Activated naive CD4-positive, alpha-beta T cell treated with anti-CD3 and anti-CD28 coated beads for 36 hours (primary cell): ENCODE results near the gene SH2B3. TPM values are rescaled to one million over a fixed set of nuclear protein-coding genes. Genes with fewer than 3 reads are reported as not detected.
A peak's percentile ranks its signal among the peaks of the same experiment; 100 is the strongest.

Source experiments
- CTCF ChIA-PET: fragments of 350-600 bp; sonication (Branson Sonifier 250); formaldehyde crosslinking; loops from one replicate; lab custom pipeline; 2021; ENCODE audit warnings: antibody characterized with exemption; lab: Charles Lee
- DNase-seq: peaks from one replicate; pipeline ENCODE4 v3.0.0-alpha.2; 2020
- H3K27ac Mint-ChIP-seq: one replicate; pipeline ENCODE4 v1.8.0; 2021; ENCODE audit warnings: mild to moderate bottlenecking, mixed read lengths
- H3K27me3 Mint-ChIP-seq: one replicate; pipeline ENCODE4 v1.8.0; 2021; ENCODE audit warnings: low read depth, mixed read lengths
- H3K36me3 Mint-ChIP-seq: one replicate; pipeline ENCODE4 v1.8.0; 2021; ENCODE audit warnings: low read depth, mixed read lengths
- H3K4me1 Mint-ChIP-seq: one replicate; pipeline ENCODE4 v1.8.0; 2021; ENCODE audit warnings: low read depth, mixed read lengths
- H3K4me3 Mint-ChIP-seq: one replicate; pipeline ENCODE4 v1.8.0; 2021; ENCODE audit warnings: mild to moderate bottlenecking, moderate library complexity, mixed read lengths
- H3K9me3 Mint-ChIP-seq: one replicate; pipeline ENCODE4 v1.8.0; 2021; ENCODE audit warnings: mixed read lengths
- intact Hi-C: fragments of 100-400 bp; cut with micrococcal nuclease; formaldehyde crosslinking; loops from one replicate; pipeline ENCODE4 v1.15.1; 2023
- total RNA-seq, 2 experiments: library from RNA; stranded (reverse); gene quantifications; one replicate each; pipeline ENCODE4 v1.2.3, GENCODE V29; 2021

SH2B3 gene
- total RNA-seq, result 10 to 100 TPM; 21.1 to 21.3 TPM

GRCh38 chr12:111405859-111406473 is at the start of gene SH2B3:
TSS of gene SH2B3 (plus strand) at chr12:111405923. CDS start at chr12:111418146, 12,223 bp downstream.
- Mint-ChIP-seq H3K9me3 (no peaks in the 10 kb centered on the region), H3K4me1 (peaks cover 59% of the 10 kb centered on the region), H3K27me3 (no peaks in the 10 kb centered on the region), H3K4me3 (peak within 1 kb of the TSS; percentile 78), H3K27ac (peak within 1 kb of the TSS; percentile 96), H3K36me3 (peaks cover 4% of the 10 kb centered on the region)
- DNase-seq, result peak; percentile 86
- intact Hi-C loops, result loop anchor here (1.0 to 10.0 kb wide), 7 partner anchors 141 to 999 kb away; partner anchors contain the start of genes ACAD10, ATXN2, ERP29 and PPP1CC
- CTCF ChIA-PET, result interaction anchor here (0.8 to 25.8 kb wide), 2 partner anchors 23 to 45 kb away, joined by 3 to 763 read pairs; no protein-coding TSS in a partner anchor

GRCh38 chr12:111359231-111359913 is 46.4 kb upstream of the SH2B3 start:
- Mint-ChIP-seq H3K4me1 (peaks cover 12% of the 10 kb centered on the region), H3K27me3 (peaks cover 7% of the 10 kb centered on the region), H3K36me3 (no peaks in the 10 kb centered on the region), H3K9me3 (peaks cover 3% of the 10 kb centered on the region), H3K4me3 (no peak overlapping the region), H3K27ac (no peak overlapping the region)
- DNase-seq, result peak; percentile 55
- intact Hi-C loops, result no loop called here
- CTCF ChIA-PET, result interaction anchor here (0.6 to 1.7 kb wide), 2 partner anchors 37 to 97 kb away, joined by 3 to 7 read pairs; no protein-coding TSS in a partner anchor

GRCh38 chr12:111359914-111360276 is 45.8 kb upstream of the SH2B3 start:
- DNase-seq, result no peak
- Mint-ChIP-seq H3K9me3 (no peaks in the 10 kb centered on the region), H3K4me1 (peaks cover 12% of the 10 kb centered on the region), H3K27me3 (peaks cover 7% of the 10 kb centered on the region), H3K36me3 (no peaks in the 10 kb centered on the region), H3K4me3 (no peak overlapping the region), H3K27ac (no peak overlapping the region)
- CTCF ChIA-PET, result interaction anchor here (0.7 to 1.7 kb wide), 2 partner anchors 37 to 92 kb away, joined by 3 to 7 read pairs; no protein-coding TSS in a partner anchor
- intact Hi-C loops, result no loop called here

GRCh38 chr12:111360325-111360930 is 45.3 kb upstream of the SH2B3 start:
- intact Hi-C loops, result no loop called here
- peaks cover 7% of the 10 kb centered on the region for H3K27me3 Mint-ChIP-seq
- no peak overlapping the region for H3K4me3 Mint-ChIP-seq
- no peak for DNase-seq
- CTCF ChIA-PET, result interaction anchor here (0.7 to 1.7 kb wide), 2 partner anchors 36 to 92 kb away, joined by 3 to 7 read pairs; no protein-coding TSS in a partner anchor
- peaks cover 12% of the 10 kb centered on the region for H3K4me1 Mint-ChIP-seq
- H3K27ac Mint-ChIP-seq, result no peak overlapping the region
- no peaks in the 10 kb centered on the region for H3K36me3 Mint-ChIP-seq
- H3K9me3 Mint-ChIP-seq, result no peaks in the 10 kb centered on the region

GRCh38 chr12:111361073-111361716 is 44.5 kb upstream of the SH2B3 start:
- Mint-ChIP-seq H3K9me3 (no peaks in the 10 kb centered on the region), H3K4me3 (no peak overlapping the region), H3K27me3 (peaks cover 7% of the 10 kb centered on the region), H3K27ac (no peak overlapping the region), H3K36me3 (no peaks in the 10 kb centered on the region), H3K4me1 (peaks cover 12% of the 10 kb centered on the region)
- intact Hi-C loops, result no loop called here
- CTCF ChIA-PET, result no interaction called here
- no peak for DNase-seq

GRCh38 chr12:111361717-111362576 is 43.8 kb upstream of the SH2B3 start:
- DNase-seq, result no peak
- intact Hi-C loops, result no loop called here

GRCh38 chr12:111362687-111363475 is 42.8 kb upstream of the SH2B3 start:
- CTCF ChIA-PET, result no interaction called here
- peaks cover 16% of the 10 kb centered on the region for H3K4me1 Mint-ChIP-seq
- no peak for DNase-seq
- H3K27ac Mint-ChIP-seq, result no peak overlapping the region
- intact Hi-C loops, result no loop called here
- H3K36me3 Mint-ChIP-seq, result no peaks in the 10 kb centered on the region
- no peaks in the 10 kb centered on the region for H3K9me3 Mint-ChIP-seq
- H3K27me3 Mint-ChIP-seq, result peaks cover 7% of the 10 kb centered on the region
- no peak overlapping the region for H3K4me3 Mint-ChIP-seq

More at GRCh38 chr12:111361717-111362576, 43.8 kb upstream of the SH2B3 start:
- no peak overlapping the region for H3K27ac Mint-ChIP-seq
- no peaks in the 10 kb centered on the region for H3K36me3 Mint-ChIP-seq
- no peaks in the 10 kb centered on the region for H3K9me3 Mint-ChIP-seq
- CTCF ChIA-PET, result no interaction called here
- H3K27me3 Mint-ChIP-seq, result peaks cover 7% of the 10 kb centered on the region
- H3K4me3 Mint-ChIP-seq, result no peak overlapping the region
- H3K4me1 Mint-ChIP-seq, result peaks cover 12% of the 10 kb centered on the region

GRCh38 chr12:111363578-111363977 is 42.1 kb upstream of the SH2B3 start:
- peaks cover 7% of the 10 kb centered on the region for H3K27me3 Mint-ChIP-seq
- CTCF ChIA-PET, result interaction anchor here (0.6 kb wide), 1 partner anchor 538 kb away, joined by 3 read pairs; no protein-coding TSS in a partner anchor
- H3K9me3 Mint-ChIP-seq, result no peaks in the 10 kb centered on the region
- intact Hi-C loops, result no loop called here
- H3K27ac Mint-ChIP-seq, result no peak overlapping the region
- peaks cover 20% of the 10 kb centered on the region for H3K4me1 Mint-ChIP-seq
- no peak for DNase-seq
- no peak overlapping the region for H3K4me3 Mint-ChIP-seq
- no peaks in the 10 kb centered on the region for H3K36me3 Mint-ChIP-seq

- no peak for DNase-seq
- peak overlapping the region; percentile 30 for H3K27ac Mint-ChIP-seq
- intact Hi-C loops, result no loop called here
These were observed 39.6 kb upstream of the SH2B3 start for GRCh38 chr12:111366075-111366474.

GRCh38 chr12:111366583-111366982 is 39.1 kb upstream of the SH2B3 start:
- H3K27me3 Mint-ChIP-seq, result no peaks in the 10 kb centered on the region
- DNase-seq, result no peak
- no peak overlapping the region for H3K4me3 Mint-ChIP-seq
- H3K9me3 Mint-ChIP-seq, result no peaks in the 10 kb centered on the region
- H3K4me1 Mint-ChIP-seq, result peaks cover 14% of the 10 kb centered on the region
- CTCF ChIA-PET, result interaction anchor here (1.1 to 1.9 kb wide), 2 partner anchors 30 to 85 kb away, joined by 3 to 7 read pairs; no protein-coding TSS in a partner anchor
- H3K27ac Mint-ChIP-seq, result no peak overlapping the region
- H3K36me3 Mint-ChIP-seq, result no peaks in the 10 kb centered on the region
- intact Hi-C loops, result no loop called here

More at GRCh38 chr12:111366075-111366474, 39.6 kb upstream of the SH2B3 start:
- H3K27me3 Mint-ChIP-seq, result no peaks in the 10 kb centered on the region
- H3K9me3 Mint-ChIP-seq, result no peaks in the 10 kb centered on the region
- H3K36me3 Mint-ChIP-seq, result no peaks in the 10 kb centered on the region
- H3K4me1 Mint-ChIP-seq, result peaks cover 14% of the 10 kb centered on the region
- CTCF ChIA-PET, result no interaction called here
- no peak overlapping the region for H3K4me3 Mint-ChIP-seq
